Muscle layer of duodenum (tissue), 2 donors: ENCODE data around the gene XNDC1N.

ENCODE experiments used
- H3K27ac ChIP-seq: one replicate; pipeline ENCODE4 v1.7.0; 2013; ENCODE audit warnings: mild to moderate bottlenecking, low read length
- H3K27me3 ChIP-seq: one replicate; pipeline ENCODE4 v1.7.0; 2013; ENCODE audit warnings: low read depth, mild to moderate bottlenecking, control low read depth, low read length
- H3K36me3 ChIP-seq, 2 donors: one replicate each; pipeline ENCODE4 v1.7.0; 2013; ENCODE audit warnings: low read length in 2 of 2, control low read depth in 1 of 2, mild to moderate bottlenecking in 1 of 2; ENCODE audit not compliant: insufficient read depth in 2 of 2, control insufficient read depth in 1 of 2
- H3K4me1 ChIP-seq, 2 donors: one replicate each; pipeline ENCODE4 v1.7.0; 2013; ENCODE audit warnings: low read length in 2 of 2, mild to moderate bottlenecking in 2 of 2, control low read depth in 1 of 2, moderate library complexity in 1 of 2; ENCODE audit not compliant: insufficient read depth in 2 of 2, control insufficient read depth in 1 of 2
- H3K4me3 ChIP-seq, 2 donors: one replicate each; pipeline ENCODE4 v1.7.0; 2013; ENCODE audit warnings: low read length in 2 of 2, low read depth in 1 of 2, mild to moderate bottlenecking in 1 of 2
- H3K9me3 ChIP-seq, 2 donors: one replicate each; pipeline ENCODE4 v1.7.0; 2013; ENCODE audit warnings: low read length in 2 of 2, control low read depth in 1 of 2, mild to moderate bottlenecking in 1 of 2; ENCODE audit not compliant: control insufficient read depth in 1 of 2
- donor health status: healthy.

Gene XNDC1N

GRCh38 chr11:71949034-71949433 is 20.6 kb upstream of the XNDC1N start:
- H3K36me3 ChIP-seq = no peaks in the 10 kb centered on the region
- no peaks in the 10 kb centered on the region for H3K9me3 ChIP-seq
- H3K4me1 ChIP-seq = peaks cover 4 to 8% of the 10 kb centered on the region in 2 donors
- H3K27ac ChIP-seq = no peak overlapping the region
- H3K27me3 ChIP-seq = no peaks in the 10 kb centered on the region
- no peak overlapping the region for H3K4me3 ChIP-seq

- H3K36me3 ChIP-seq = no peaks in the 10 kb centered on the region
- no peak overlapping the region for H3K27ac ChIP-seq
- H3K4me3 ChIP-seq = no peak overlapping the region
- peaks cover 4 to 8% of the 10 kb centered on the region in 2 donors for H3K4me1 ChIP-seq
- no peaks in the 10 kb centered on the region for H3K27me3 ChIP-seq
- H3K9me3 ChIP-seq = no peaks in the 10 kb centered on the region
Observed at GRCh38 chr11:71948314-71949027, 20.1 kb upstream of the XNDC1N start.

DNA sequence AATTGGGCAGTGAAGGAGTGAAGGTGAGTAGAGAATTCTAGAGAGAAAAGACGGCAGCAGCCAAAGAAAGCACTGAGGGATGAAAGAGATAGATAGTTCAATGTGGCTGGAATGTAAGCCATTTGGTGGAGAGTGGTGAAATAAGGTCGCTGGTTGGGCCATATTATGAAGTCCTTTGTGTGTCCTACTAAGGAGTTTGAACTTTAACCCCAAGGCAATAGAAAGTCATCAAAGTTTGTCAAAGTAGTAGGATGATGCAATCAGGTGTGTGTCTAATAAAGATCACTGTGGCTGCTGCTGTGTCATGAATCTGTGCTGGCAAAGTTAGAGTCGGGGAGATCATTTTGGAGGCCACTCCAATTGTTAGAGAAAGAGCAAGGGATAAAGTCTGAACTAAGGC is 19.1 kb upstream of the XNDC1N start:
- H3K27ac ChIP-seq = no peak overlapping the region

GRCh38 chr11:71946144-71946571 is 17.8 kb upstream of the XNDC1N start:
- H3K27me3 ChIP-seq = no peaks in the 10 kb centered on the region
- no peaks in the 10 kb centered on the region for H3K36me3 ChIP-seq
- no peaks in the 10 kb centered on the region for H3K9me3 ChIP-seq
- H3K4me1 ChIP-seq = peaks cover 4 to 8% of the 10 kb centered on the region in 2 donors
- no peak overlapping the region for H3K4me3 ChIP-seq
- H3K27ac ChIP-seq = no peak overlapping the region

More for the DNA sequence above, 19.1 kb upstream of the XNDC1N start:
- Histone ChIP-seq H3K36me3 (no peaks in the 10 kb centered on the region), H3K9me3 (no peaks in the 10 kb centered on the region), H3K4me3 (no peak overlapping the region), H3K27me3 (no peaks in the 10 kb centered on the region), H3K4me1 (peaks cover 4 to 8% of the 10 kb centered on the region in 2 donors)

DNA sequence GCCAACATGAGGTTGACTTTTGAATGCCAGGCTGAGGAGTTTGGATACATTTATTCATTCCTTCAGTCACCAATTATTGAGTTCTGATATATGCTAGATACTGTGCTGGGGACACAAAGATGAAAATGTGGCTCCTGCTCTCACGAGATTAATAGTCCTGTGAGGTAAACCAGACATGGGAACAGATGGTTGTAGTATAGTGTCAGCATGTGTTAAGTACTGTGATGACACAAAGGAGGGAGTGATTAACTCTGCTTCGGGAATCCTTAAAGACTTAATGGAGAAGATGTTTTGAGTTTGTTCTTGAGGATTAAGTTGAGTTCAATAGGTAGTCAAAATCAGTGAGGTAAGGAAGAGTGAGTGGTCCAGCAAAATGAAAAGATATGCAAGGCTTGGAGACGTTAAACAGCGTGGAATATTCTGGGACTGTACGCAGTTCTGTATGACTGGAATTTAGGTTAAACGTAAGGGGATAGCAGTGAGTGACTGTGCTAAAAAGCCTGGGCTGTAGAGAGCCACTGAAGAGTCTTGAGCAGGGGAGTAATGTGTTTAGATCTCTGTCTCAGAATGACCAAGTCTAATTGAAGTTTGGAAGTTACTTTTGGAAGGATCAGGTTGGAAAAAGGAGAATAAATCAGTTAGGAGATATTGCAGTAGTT is 12.3 kb upstream of the XNDC1N start:
- peaks cover 4% of the 10 kb centered on the region in 2 donors for H3K4me1 ChIP-seq
- no peaks in the 10 kb centered on the region for H3K27me3 ChIP-seq
- no peaks in the 10 kb centered on the region for H3K36me3 ChIP-seq
- no peak overlapping the region for H3K4me3 ChIP-seq
- H3K27ac ChIP-seq = no peak overlapping the region
- H3K9me3 ChIP-seq = no peaks in the 10 kb centered on the region

GRCh38 chr11:71937826-71938225 is 9.4 kb upstream of the XNDC1N start:
- H3K9me3 ChIP-seq = no peaks in the 10 kb centered on the region
- no peaks in the 10 kb centered on the region for H3K27me3 ChIP-seq
- H3K4me3 ChIP-seq = no peak overlapping the region
- peaks cover 4% of the 10 kb centered on the region in 2 donors for H3K4me1 ChIP-seq
- no peaks in the 10 kb centered on the region for H3K36me3 ChIP-seq
- no peak overlapping the region for H3K27ac ChIP-seq

GRCh38 chr11:71936825-71937224 is 8.4 kb upstream of the XNDC1N start:
- H3K27ac ChIP-seq = no peak overlapping the region
- no peaks in the 10 kb centered on the region for H3K36me3 ChIP-seq
- H3K27me3 ChIP-seq = no peaks in the 10 kb centered on the region
- H3K4me3 ChIP-seq = no peak overlapping the region
- peaks cover 4% of the 10 kb centered on the region in 2 donors for H3K4me1 ChIP-seq
- no peaks in the 10 kb centered on the region for H3K9me3 ChIP-seq

DNA sequence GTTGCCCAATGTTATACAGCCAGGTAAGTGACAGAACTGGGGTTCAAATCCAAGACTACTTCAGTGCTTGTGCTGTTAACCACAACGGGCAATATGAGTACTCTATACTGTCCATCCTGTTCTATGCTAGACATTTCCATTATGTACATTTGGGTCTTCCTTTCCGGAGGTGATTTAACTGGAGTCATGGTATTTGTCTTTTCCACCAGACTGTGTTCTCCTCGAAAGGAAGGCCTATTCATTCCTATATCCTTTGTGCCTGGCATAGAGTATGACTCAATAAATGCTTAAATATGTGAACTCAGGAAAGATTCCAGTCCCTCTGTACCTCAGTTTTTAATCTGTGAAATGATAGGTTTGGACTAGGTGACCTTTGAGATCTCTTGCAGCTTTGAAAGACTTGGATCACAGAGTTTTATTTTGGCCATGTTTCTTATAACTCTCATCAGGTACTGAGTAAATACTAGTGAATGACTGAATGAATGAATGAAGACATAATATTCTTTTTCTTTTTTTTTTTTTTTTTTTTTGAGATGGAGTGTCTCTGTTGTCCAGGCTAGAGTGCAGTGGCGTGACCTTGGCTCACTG is 7.0 kb upstream of the XNDC1N start:
- Histone ChIP-seq H3K4me1 (peaks cover 4 to 15% of the 10 kb centered on the region in 2 donors), H3K4me3 (no peak overlapping the region), H3K27me3 (no peaks in the 10 kb centered on the region), H3K27ac (no peak overlapping the region), H3K9me3 (no peaks in the 10 kb centered on the region), H3K36me3 (no peaks in the 10 kb centered on the region)

DNA sequence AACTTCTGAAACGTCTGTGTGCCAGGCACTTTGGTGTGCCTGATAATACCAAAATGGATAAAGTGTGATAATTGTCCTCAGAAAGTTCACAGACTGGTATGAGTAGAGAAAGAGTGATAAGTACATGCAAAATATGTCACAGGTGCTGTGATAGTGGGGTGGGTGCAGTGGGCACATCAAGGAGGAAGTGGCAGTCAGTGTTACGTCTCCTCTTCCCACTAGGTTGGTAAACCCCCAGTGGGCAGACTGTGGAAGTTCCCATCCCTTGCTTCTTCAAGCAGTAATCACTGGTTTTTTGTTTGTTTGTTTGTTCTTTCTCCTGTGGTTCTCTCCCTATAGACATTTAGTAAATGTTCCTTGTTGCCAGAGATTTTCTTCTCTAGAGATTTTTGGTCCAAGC is 5.8 kb upstream of the XNDC1N start:
- Histone ChIP-seq H3K27ac (no peak overlapping the region), H3K9me3 (no peaks in the 10 kb centered on the region), H3K27me3 (no peaks in the 10 kb centered on the region), H3K4me1 (peaks cover 13 to 26% of the 10 kb centered on the region in 2 donors), H3K4me3 (no peak overlapping the region), H3K36me3 (no peaks in the 10 kb centered on the region)

DNA sequence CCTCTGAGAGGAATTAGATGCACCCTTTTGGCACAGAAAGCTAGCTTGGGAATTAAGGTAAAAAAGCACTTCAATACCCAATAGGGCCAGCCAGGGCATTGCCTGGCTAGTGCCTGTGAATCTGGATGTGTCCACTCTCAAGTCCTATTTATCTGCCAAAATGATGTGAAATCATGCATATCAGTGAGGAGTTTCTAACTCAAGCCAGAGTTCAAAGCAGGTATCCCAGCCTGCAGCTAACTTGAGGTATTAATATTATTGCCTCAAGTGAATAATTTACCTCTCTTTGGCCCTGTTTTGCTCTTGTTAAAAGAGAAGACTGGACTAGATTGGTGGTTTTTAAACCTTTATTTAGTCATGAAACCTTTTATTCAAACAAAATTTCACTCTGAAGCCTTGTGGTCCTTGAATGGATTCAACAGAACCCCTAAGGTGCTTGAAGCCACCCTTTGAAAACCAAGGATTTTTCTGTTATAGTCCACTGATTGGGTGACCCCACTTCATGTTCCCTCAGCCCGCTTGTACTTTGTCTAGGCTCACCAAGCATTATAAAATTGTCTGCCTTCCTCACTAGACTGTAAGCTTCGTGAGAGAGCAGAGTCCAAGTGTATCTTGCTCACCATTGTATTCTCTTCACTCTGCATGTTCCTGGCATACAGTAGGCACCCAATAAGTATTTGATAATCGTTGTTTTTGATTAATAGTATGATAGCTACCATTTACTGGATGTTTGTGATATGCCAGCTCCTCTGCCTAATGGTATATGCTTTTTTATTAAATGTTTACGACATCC is 4.9 kb upstream of the XNDC1N start:
- Histone ChIP-seq H3K4me1 (peaks cover 13 to 26% of the 10 kb centered on the region in 2 donors), H3K9me3 (no peaks in the 10 kb centered on the region), H3K27me3 (no peaks in the 10 kb centered on the region), H3K4me3 (no peak overlapping the region), H3K36me3 (no peaks in the 10 kb centered on the region), H3K27ac (no peak overlapping the region)

- Histone ChIP-seq H3K36me3 (no peaks in the 10 kb centered on the region), H3K27ac (no peak overlapping the region), H3K4me1 (peaks cover 15 to 29% of the 10 kb centered on the region in 2 donors), H3K9me3 (no peaks in the 10 kb centered on the region), H3K27me3 (no peaks in the 10 kb centered on the region), H3K4me3 (no peak overlapping the region)
Observed at GRCh38 chr11:71931245-71931602, 2.8 kb upstream of the XNDC1N start.
